Endothelial cell of umbilical vein (primary cell): ENCODE measurements around the gene ANKRD12.

Experiments
- EZH2 ChIP-seq: IDR thresholded peaks from 2 replicates; pipeline ENCODE4 v1.6.1; 2012; ENCODE audit warnings: borderline replicate concordance, low read depth, mild to moderate bottlenecking, moderate library complexity, low read length, inconsistent platforms; ENCODE audit not compliant: severe bottlenecking
- FOS ChIP-seq: IDR thresholded peaks from 2 replicates; pipeline ENCODE4 v1.6.1; 2011; ENCODE audit warnings: mild to moderate bottlenecking, low read length, moderate library complexity, borderline replicate concordance; ENCODE audit not compliant: insufficient read depth
- MYC ChIP-seq: IDR thresholded peaks from one replicate; pipeline ENCODE4 v1.6.1; 2011; ENCODE audit warnings: mild to moderate bottlenecking, low read depth, low read length
- POLR2A ChIP-seq: IDR thresholded peaks from 2 replicates; pipeline ENCODE4 v1.6.1; 2012; ENCODE audit warnings: low read depth, mild to moderate bottlenecking, control low read depth, low read length
- TF ChIP-seq, protein P1 (sequence below), 2 donors: IDR thresholded peaks; 1 replicate in 1 of 2; 2 replicates in 1 of 2; pipeline ENCODE4 v1.5.1; 2011; ENCODE audit warnings: low read length in 2 of 2, mild to moderate bottlenecking in 2 of 2, moderate library complexity in 2 of 2, control low read depth in 1 of 2, inconsistent platforms in 1 of 2, low read depth in 1 of 2; ENCODE audit not compliant: insufficient read depth in 1 of 2; ENCODE audit errors: extremely low read depth in 1 of 2
- TF ChIP-seq, protein P2 (sequence below): IDR thresholded peaks from 2 replicates; pipeline ENCODE4 v1.6.1; 2011; ENCODE audit not compliant: insufficient read depth, insufficient read length

DNA sequence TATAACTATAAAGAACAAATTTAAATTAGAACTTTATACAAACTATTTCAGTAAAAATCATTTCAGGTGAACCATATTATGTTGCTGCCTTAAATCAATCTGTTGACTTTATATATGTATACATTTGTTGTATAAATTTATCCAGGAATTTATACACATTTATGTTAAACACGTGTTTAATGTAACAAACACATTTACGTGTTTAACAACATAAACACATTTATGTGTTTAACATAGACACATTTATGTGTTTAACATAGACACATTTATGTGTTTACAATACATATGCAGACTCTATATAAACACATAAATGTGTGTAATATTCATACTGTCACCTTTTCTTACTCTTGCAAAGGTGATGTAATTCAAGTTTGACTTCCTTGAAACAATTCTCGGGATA is 122.6 kb downstream of the ANKRD12 start:
- TF ChIP-seq, protein P1, sequence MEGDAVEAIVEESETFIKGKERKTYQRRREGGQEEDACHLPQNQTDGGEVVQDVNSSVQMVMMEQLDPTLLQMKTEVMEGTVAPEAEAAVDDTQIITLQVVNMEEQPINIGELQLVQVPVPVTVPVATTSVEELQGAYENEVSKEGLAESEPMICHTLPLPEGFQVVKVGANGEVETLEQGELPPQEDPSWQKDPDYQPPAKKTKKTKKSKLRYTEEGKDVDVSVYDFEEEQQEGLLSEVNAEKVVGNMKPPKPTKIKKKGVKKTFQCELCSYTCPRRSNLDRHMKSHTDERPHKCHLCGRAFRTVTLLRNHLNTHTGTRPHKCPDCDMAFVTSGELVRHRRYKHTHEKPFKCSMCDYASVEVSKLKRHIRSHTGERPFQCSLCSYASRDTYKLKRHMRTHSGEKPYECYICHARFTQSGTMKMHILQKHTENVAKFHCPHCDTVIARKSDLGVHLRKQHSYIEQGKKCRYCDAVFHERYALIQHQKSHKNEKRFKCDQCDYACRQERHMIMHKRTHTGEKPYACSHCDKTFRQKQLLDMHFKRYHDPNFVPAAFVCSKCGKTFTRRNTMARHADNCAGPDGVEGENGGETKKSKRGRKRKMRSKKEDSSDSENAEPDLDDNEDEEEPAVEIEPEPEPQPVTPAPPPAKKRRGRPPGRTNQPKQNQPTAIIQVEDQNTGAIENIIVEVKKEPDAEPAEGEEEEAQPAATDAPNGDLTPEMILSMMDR (IDR thresholded peaks at IDR 0.05; ENCODE audit: extremely low read depth in 1 of 2, insufficient read depth in 1 of 2, low read depth in 1 of 2, low read length in 2 of 2): no peak
- no peak for TF ChIP-seq MYC
- TF ChIP-seq EZH2: no peak
- TF ChIP-seq POLR2A: no peak
- no peak for TF ChIP-seq FOS
- TF ChIP-seq, protein P2, sequence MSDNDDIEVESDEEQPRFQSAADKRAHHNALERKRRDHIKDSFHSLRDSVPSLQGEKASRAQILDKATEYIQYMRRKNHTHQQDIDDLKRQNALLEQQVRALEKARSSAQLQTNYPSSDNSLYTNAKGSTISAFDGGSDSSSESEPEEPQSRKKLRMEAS: no peak
